Iris pigment epithelial cell (primary cell): ENCODE results near the gene SMAD2.
"Not testable (repeated sequence)": the region's sequence is repeated elsewhere in the genome, so short reads cannot be mapped to it uniquely, and the experiment has no call there.

Experiments
- DNase-seq: peaks from one replicate; pipeline ENCODE4 v3.0.0-alpha.2; 2011; ENCODE audit warnings: low read depth

SMAD2 gene

GRCh38 chr18:47793609-47794008 is 136.8 kb downstream of the SMAD2 start:
- no peak for DNase-seq

GRCh38 chr18:47791461-47791985 is 138.9 kb downstream of the SMAD2 start:
- DNase-seq: no peak

GRCh38 chr18:47790036-47790435 is 140.4 kb downstream of the SMAD2 start:
- no peak for DNase-seq

- no peak for DNase-seq
Measured at GRCh38 chr18:47788621-47789020, 141.8 kb downstream of the SMAD2 start.

GRCh38 chr18:47781561-47781960 is 148.9 kb downstream of the SMAD2 start:
- DNase-seq: no peak

GRCh38 chr18:47780011-47780725 is 150.3 kb downstream of the SMAD2 start:
- no peak for DNase-seq

- DNase-seq: no peak
Measured at GRCh38 chr18:47779381-47779780, 151.1 kb downstream of the SMAD2 start.

GRCh38 chr18:47777626-47778025 is 152.8 kb downstream of the SMAD2 start:
- DNase-seq: no peak

GRCh38 chr18:47775961-47776360 is 154.5 kb downstream of the SMAD2 start:
- no peak for DNase-seq

GRCh38 chr18:47773931-47774330 is 156.5 kb downstream of the SMAD2 start:
- no peak for DNase-seq

GRCh38 chr18:47772374-47773248 is 157.8 kb downstream of the SMAD2 start:
- DNase-seq: peak; percentile 67

- no peak for DNase-seq
Measured at GRCh38 chr18:47771922-47772321, 158.5 kb downstream of the SMAD2 start.

- DNase-seq: no peak
Measured at GRCh38 chr18:47767699-47768098, 162.8 kb downstream of the SMAD2 start.

GRCh38 chr18:47767198-47767597 is 163.3 kb downstream of the SMAD2 start:
- not testable (repeated sequence) for DNase-seq
